ENCODE results near the gene GPR55. TPM values are rescaled to one million over a fixed set of nuclear protein-coding genes. Genes with fewer than 3 reads are reported as not detected.

The GPR55 gene
- total and polyA plus RNA-seq, 2 of the 8 experiments (the other 6 are each of a cell fraction or from before 2014, with no cell fraction given), result not detected

DNA sequence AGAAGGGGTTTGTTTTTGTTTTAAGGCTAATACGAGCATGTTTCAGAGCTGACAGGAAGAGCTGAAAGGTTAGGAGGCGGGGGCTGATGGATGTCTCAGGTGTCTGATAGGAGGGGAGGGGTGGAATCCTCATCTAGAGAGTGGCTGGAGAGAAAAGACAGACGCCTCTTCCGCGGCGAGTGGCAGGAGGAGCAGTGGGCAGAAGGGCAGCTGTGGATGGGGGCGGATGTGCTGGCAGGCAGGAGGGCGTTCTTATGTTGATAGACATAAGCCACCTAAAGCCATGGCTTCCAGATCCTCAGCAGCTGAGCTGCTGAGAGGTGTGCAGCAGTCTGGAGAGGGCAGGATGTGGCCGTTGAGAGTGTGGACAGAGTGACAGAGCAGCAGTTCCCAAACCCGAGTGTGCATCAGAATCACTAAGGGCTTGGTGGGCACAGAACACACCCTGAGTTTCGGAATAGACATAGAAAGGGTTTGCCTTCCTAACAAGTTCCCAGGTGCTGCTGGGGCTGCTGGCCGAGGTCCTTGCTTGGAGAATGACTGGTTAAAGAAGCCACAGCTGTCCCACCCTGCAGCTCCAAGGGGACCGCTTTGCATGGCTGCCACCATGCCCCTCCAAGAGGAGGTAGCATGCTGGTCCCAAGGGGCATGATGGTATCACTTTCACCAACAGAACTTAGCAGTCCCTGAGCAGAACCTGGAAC is 63.3 kb downstream of the GPR55 start (continued):
- TF ChIP-seq EGR1 (IDR thresholded peaks at IDR 0.05; ENCODE audit: borderline replicate concordance, low read depth, low read length) (0 out of 2 replicates have a peak, but pooled peaks have one; percentile 7), YY1 (IDR thresholded peaks at IDR 0.05; ENCODE audit: low read depth, low read length) (no peak), SP4 (IDR thresholded peaks at IDR 0.05; ENCODE audit: low read length) (no peak), CREB1 (IDR thresholded peaks at IDR 0.05) (no peak), CTBP2 (IDR thresholded peaks at IDR 0.05; ENCODE audit: borderline replicate concordance, insufficient read depth, insufficient read length, low read length) (no peak), EZH2 (IDR thresholded peaks at IDR 0.05; ENCODE audit: low read depth, low read length, severe bottlenecking) (no peak), CEBPB (IDR thresholded peaks at IDR 0.05; ENCODE audit: low read depth, low read length) (no peak), ZNF274 (IDR thresholded peaks at IDR 0.05; ENCODE audit: borderline replicate concordance, extremely low read depth, low read length) (no peak), TAF7 (optimal IDR thresholded peaks at IDR 0.05; ENCODE audit: borderline replicate concordance, low read depth, low read length) (no peak), SUZ12 (IDR thresholded peaks at IDR 0.05; ENCODE audit: low read length) (no peak), MAFK (IDR thresholded peaks at IDR 0.05; ENCODE audit: low read depth, low read length) (no peak), ATF2 (IDR thresholded peaks at IDR 0.05; ENCODE audit: low read length) (no peak), NRF1 (IDR thresholded peaks at IDR 0.05; ENCODE audit: low read depth, low read length) (no peak), SAP30 (IDR thresholded peaks at IDR 0.05; ENCODE audit: insufficient read depth, insufficient replicate concordance, low read length) (no peak), USF2 (IDR thresholded peaks at IDR 0.05; ENCODE audit: low read length) (no peak), SP2 (IDR thresholded peaks at IDR 0.05; ENCODE audit: low read length) (no peak), TCF12 (IDR thresholded peaks at IDR 0.05; ENCODE audit: low read depth, low read length) (no peak), BCL11A (IDR thresholded peaks at IDR 0.05; ENCODE audit: low read depth in 2 of 2, low read length in 2 of 2) (no peak), SIRT6 (IDR thresholded peaks at IDR 0.05; ENCODE audit: low read length) (no peak), JUN (IDR thresholded peaks at IDR 0.05; ENCODE audit: low read depth, low read length) (no peak), BACH1 (IDR thresholded peaks at IDR 0.05; ENCODE audit: low read length) (no peak), GABPA (IDR thresholded peaks at IDR 0.05; ENCODE audit: borderline replicate concordance, insufficient read depth, low read length) (no peak), RXRA (IDR thresholded peaks at IDR 0.05; ENCODE audit: insufficient read depth, low read depth, low read length) (no peak)

All from H1 (cell line).